Activated T-helper 17 cell treated with anti-CD3 and anti-CD28 coated beads, Interleukin-2, amount 50 U/mL, for 72 hours (primary cell): Measurements from ENCODE around the gene KHK. TPM values are rescaled to one million over a fixed set of nuclear protein-coding genes. Genes with fewer than 3 reads are reported as not detected.

ENCODE experiments used
- ATAC-seq: fragments of 150-1000 bp; cut with Tn5 transposase; replicated peaks from 2 replicates; pipeline ENCODE4 v1.10.0; 2021; ENCODE audit warnings: mild to moderate bottlenecking, moderate library complexity
- H3K27ac Mint-ChIP-seq: one replicate; pipeline ENCODE4 v1.8.0; 2022; ENCODE audit warnings: mixed read lengths
- H3K27me3 Mint-ChIP-seq: one replicate; pipeline ENCODE4 v1.8.0; 2022; ENCODE audit warnings: mixed read lengths
- H3K36me3 Mint-ChIP-seq: one replicate; pipeline ENCODE4 v1.8.0; 2022; ENCODE audit warnings: low read depth, mild to moderate bottlenecking, mixed read lengths
- H3K4me1 Mint-ChIP-seq: one replicate; pipeline ENCODE4 v1.8.0; 2022; ENCODE audit warnings: mixed read lengths
- H3K4me3 Mint-ChIP-seq: one replicate; pipeline ENCODE4 v1.8.0; 2022; ENCODE audit warnings: mild to moderate bottlenecking, mixed read lengths
- H3K9me3 Mint-ChIP-seq: one replicate; pipeline ENCODE4 v1.8.0; 2022; ENCODE audit warnings: mixed read lengths
- total RNA-seq, 2 donors: library from RNA; stranded (reverse); gene quantifications; one replicate each; pipeline ENCODE4 v1.2.3, GENCODE V29; 2022

The KHK gene
- total RNA-seq = 10 to 100 TPM in 1 of 2 donors, 1 to 10 TPM in 1; 5.9 to 10.5 TPM

DNA sequence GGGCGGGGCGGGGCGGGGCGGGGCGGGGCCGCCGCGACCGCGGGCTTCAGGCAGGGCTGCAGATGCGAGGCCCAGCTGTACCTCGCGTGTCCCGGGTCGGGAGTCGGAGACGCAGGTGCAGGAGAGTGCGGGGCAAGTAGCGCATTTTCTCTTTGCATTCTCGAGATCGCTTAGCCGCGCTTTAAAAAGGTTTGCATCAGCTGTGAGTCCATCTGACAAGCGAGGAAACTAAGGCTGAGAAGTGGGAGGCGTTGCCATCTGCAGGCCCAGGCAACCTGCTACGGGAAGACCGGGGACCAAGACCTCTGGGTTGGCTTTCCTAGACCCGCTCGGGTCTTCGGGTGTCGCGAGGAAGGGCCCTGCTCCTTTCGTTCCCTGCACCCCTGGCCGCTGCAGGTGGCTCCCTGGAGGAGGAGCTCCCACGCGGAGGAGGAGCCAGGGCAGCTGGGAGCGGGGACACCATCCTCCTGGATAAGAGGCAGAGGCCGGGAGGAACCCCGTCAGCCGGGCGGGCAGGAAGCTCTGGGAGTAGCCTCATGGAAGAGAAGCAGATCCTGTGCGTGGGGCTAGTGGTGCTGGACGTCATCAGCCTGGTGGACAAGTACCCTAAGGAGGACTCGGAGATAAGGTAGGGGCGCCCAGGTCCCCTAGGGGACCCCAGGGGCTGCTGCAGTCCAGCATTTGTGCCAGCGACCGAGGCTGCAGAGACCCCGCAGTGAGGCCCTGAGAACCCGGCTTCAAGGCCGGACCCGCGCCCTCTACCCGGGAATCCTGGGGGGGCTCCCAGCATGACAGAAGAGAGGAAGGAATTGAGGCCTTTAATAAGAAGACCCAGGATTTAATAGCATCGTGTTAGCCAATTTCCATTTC lies at the start of gene KHK:
KHK (plus strand) TSS at position 49 of the 870 bp plus-strand sequence; CDS start at position 537, 488 bp downstream.
- peak within 1 kb of the TSS; percentile 84 for H3K4me3 Mint-ChIP-seq
- no peaks in the 10 kb centered on the region for H3K36me3 Mint-ChIP-seq
- H3K27ac Mint-ChIP-seq = peak within 1 kb of the TSS; percentile 66
- no peaks in the 10 kb centered on the region for H3K27me3 Mint-ChIP-seq
- no peaks in the 10 kb centered on the region for H3K9me3 Mint-ChIP-seq
- no peaks in the 10 kb centered on the region for H3K4me1 Mint-ChIP-seq
- ATAC-seq = peak; percentile 14

DNA sequence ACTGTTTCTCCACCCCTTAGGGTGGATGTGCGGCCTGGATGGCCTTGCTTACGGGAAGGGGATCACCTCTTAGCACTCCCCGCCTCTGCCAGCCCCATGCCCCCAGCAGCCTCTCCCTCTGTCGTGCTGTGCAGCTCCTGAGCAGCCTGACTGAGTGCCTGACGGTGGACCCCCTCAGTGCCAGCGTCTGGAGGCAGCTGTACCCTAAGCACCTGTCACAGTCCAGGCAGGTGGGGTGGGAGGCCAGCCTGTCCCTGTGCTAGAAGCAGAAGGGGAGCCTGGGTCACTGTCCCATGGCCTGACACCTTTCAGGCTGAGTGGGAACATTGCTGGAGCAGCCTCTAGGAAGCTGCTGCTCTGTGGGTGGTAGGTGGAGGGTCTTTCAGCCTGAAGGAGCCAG lies 48.6 kb upstream of the KHK start:
- Mint-ChIP-seq H3K27ac (peak overlapping the region; percentile 36), H3K4me1 (peaks cover 18% of the 10 kb centered on the region), H3K4me3 (no peak overlapping the region), H3K9me3 (no peaks in the 10 kb centered on the region), H3K36me3 (peaks cover 98% of the 10 kb centered on the region), H3K27me3 (no peaks in the 10 kb centered on the region)
- ATAC-seq = no peak

DNA sequence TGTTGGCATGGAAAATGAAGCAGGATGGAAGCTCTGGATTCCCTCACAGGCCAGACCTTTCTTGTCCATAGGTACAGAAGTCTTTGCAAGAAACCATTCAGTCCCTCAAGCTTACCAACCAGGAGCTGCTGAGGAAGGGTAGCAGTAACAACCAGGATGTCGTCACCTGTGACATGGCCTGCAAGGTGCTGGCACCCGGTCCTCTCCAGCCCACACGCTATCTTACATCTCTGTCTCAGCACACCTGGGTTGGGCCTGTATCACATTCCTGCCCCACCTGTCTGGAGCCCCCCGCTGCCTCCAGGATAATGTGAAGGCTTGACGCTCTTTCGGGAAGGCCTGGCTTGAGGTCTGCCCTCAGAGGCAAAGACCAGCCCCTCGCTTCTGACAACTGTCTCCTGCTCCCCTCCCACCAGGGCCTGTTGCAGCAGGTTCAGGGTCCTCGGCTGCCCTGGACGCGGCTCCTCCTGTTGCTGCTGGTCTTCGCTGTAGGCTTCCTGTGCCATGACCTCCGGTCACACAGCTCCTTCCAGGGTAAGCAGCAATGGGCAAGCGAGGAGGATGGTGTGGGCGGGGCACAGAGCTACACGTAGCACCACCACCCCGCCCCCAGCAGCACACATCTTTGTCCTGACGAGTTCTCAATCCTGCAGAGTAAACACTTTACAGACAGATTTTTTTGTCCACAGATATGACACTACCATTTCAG lies 47.8 kb upstream of the KHK start:
- Mint-ChIP-seq H3K4me3 (no peak overlapping the region), H3K4me1 (peaks cover 14% of the 10 kb centered on the region), H3K36me3 (peaks cover 91% of the 10 kb centered on the region), H3K27ac (no peak overlapping the region), H3K9me3 (no peaks in the 10 kb centered on the region), H3K27me3 (no peaks in the 10 kb centered on the region)
- no peak for ATAC-seq

DNA sequence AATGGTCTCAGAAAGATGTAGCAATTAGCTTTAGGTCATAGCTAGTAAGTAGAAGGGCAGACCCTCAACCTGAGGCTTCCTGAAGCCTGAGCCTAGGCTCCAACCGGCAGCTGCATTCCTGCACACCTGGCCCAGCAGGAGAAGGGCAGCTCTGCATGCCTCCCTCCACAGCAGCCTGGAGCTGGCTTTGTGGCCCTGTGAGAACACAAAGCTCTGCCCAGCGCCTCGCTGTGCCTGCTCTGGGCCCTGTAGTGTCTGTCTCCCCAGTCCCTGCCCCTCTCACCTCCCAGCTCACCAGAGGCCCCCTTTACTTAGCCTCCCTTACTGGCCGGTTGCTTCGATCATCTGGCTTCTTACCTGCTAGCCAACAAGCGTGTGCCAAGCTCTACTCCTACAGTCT lies 47.1 kb upstream of the KHK start:
- Mint-ChIP-seq H3K27me3 (no peaks in the 10 kb centered on the region), H3K36me3 (peaks cover 85% of the 10 kb centered on the region), H3K4me3 (no peak overlapping the region), H3K9me3 (no peaks in the 10 kb centered on the region), H3K27ac (no peak overlapping the region), H3K4me1 (peaks cover 8% of the 10 kb centered on the region)
- no peak for ATAC-seq

DNA sequence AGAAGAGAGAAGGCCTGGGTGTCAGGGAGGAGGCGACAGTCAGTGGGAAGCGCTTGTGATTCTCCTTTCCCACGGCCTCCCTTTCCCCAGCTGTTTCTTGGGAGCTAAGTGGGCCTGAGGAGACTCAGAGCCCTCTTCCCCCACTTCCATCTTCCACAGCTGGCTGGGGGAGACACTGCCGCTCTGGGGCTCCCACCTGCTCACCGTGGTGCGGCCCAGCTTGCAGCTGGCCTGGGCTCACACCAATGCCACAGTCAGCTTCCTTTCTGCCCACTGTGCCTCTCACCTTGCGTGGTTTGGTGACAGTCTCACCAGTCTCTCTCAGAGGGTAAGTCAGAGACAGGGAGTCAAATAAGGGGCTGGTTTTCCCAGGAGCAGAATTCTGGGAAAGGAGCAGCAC lies 46.7 kb upstream of the KHK start:
- peaks cover 80% of the 10 kb centered on the region for H3K36me3 Mint-ChIP-seq
- H3K27me3 Mint-ChIP-seq = no peaks in the 10 kb centered on the region
- no peak overlapping the region for H3K4me3 Mint-ChIP-seq
- no peak overlapping the region for H3K27ac Mint-ChIP-seq
- H3K9me3 Mint-ChIP-seq = no peaks in the 10 kb centered on the region
- ATAC-seq = no peak
- H3K4me1 Mint-ChIP-seq = peaks cover 7% of the 10 kb centered on the region

DNA sequence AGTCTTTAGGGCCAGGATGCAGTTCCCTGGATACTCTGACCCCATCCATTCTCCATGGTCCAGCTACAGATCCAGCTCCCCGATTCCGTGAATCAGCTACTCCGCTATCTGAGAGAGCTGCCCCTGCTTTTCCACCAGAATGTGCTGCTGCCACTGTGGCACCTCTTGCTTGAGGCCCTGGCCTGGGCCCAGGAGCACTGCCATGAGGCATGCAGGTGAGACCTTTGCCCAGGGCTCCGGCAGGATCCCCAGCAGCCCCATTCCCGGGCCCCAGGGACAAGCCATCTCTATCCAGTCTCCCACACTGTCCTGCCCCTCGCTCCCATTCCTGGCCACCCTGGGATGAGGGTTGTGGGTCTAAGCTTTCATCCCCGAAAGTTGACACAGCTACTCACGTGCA lies 46.3 kb upstream of the KHK start:
- Mint-ChIP-seq H3K27ac (no peak overlapping the region), H3K36me3 (peaks cover 76% of the 10 kb centered on the region), H3K4me1 (peaks cover 4% of the 10 kb centered on the region), H3K4me3 (no peak overlapping the region), H3K9me3 (no peaks in the 10 kb centered on the region), H3K27me3 (no peaks in the 10 kb centered on the region)
- ATAC-seq = no peak

DNA sequence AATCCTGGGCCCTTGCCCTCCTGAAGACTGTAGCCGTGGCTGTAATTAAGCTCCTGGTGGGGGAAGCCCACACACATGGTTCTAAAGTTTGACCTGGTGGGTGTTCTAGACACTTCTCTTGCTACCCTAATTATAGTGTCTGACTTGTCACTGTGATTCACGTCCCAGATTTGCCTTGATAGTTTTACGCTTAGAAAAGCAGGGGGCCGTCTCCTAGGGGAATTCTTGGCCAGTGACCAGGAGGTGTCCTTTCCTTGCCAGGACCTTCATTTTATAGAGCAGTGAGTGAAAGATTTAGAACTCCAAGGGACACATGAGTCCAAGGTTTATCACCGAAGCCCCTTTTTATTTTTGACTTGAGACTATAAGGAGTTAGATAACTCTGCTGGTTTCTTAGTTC lies 44.8 kb upstream of the KHK start:
- H3K27ac Mint-ChIP-seq = peak overlapping the region; percentile 80
- H3K36me3 Mint-ChIP-seq = peaks cover 62% of the 10 kb centered on the region
- H3K9me3 Mint-ChIP-seq = no peaks in the 10 kb centered on the region
- no peak for ATAC-seq
- H3K27me3 Mint-ChIP-seq = no peaks in the 10 kb centered on the region
- H3K4me3 Mint-ChIP-seq = no peak overlapping the region
- peaks cover 4% of the 10 kb centered on the region for H3K4me1 Mint-ChIP-seq

DNA sequence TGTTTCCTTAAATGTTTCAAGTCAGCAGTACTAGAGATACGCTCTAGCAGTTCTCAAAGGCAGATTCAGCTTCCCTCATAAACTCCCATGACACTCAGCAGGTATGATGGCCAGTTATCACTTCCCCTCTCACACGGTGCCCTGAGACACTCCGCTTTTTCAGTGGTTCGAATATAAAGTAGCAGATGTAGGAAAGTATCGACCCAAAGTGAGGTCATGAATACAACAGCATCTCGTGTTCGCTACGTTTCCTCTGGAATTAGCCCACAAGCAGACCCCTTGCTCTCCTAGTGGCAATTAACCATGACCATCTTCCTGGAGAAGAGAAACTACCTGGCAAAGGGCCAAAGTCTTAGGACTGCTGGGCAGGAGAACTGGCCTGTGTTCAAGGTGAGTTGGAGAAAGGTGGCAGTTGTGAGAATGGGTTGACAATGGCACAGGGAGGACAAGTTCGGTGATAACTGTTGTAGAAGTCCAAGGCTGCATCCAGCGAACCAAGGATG lies 44.4 kb upstream of the KHK start:
- Mint-ChIP-seq H3K4me1 (peaks cover 4% of the 10 kb centered on the region), H3K27me3 (no peaks in the 10 kb centered on the region), H3K27ac (no peak overlapping the region), H3K36me3 (peaks cover 57% of the 10 kb centered on the region), H3K4me3 (no peak overlapping the region), H3K9me3 (no peaks in the 10 kb centered on the region)
- no peak for ATAC-seq

DNA sequence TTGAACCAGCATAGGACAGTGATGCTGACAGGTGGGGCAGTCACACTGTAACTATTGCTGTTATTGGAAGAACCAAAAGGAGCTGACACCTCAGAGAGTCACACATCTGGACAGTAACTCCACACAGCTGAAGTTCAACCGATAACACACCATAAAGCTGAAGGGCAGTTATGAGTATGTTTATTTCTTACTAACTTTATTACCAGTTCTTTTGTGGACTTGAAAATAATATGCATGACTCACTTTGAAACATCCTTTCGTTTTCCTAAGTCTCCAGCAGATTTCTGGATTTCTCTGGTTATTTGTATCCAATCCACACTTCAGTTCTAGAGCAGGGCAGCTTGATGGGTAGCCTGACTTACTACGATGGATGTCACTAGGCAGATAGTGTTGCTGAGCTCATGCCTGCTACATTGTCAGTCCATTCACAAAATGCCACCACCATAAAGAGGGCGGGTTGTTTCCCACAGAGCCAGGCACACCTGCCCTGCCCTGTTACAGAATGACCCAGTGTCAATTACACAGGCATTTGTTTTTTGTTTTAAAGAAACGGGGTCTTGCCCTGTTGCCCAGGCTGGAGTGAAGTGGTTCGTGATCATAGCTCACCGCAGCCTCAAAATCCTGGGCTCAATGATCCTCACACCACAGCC lies 43.5 kb upstream of the KHK start:
- no peak overlapping the region for H3K4me3 Mint-ChIP-seq
- H3K4me1 Mint-ChIP-seq = peaks cover 4% of the 10 kb centered on the region
- H3K36me3 Mint-ChIP-seq = peaks cover 48% of the 10 kb centered on the region
- peak; percentile 21 for ATAC-seq
- H3K27ac Mint-ChIP-seq = no peak overlapping the region
- no peaks in the 10 kb centered on the region for H3K9me3 Mint-ChIP-seq
- H3K27me3 Mint-ChIP-seq = no peaks in the 10 kb centered on the region

DNA sequence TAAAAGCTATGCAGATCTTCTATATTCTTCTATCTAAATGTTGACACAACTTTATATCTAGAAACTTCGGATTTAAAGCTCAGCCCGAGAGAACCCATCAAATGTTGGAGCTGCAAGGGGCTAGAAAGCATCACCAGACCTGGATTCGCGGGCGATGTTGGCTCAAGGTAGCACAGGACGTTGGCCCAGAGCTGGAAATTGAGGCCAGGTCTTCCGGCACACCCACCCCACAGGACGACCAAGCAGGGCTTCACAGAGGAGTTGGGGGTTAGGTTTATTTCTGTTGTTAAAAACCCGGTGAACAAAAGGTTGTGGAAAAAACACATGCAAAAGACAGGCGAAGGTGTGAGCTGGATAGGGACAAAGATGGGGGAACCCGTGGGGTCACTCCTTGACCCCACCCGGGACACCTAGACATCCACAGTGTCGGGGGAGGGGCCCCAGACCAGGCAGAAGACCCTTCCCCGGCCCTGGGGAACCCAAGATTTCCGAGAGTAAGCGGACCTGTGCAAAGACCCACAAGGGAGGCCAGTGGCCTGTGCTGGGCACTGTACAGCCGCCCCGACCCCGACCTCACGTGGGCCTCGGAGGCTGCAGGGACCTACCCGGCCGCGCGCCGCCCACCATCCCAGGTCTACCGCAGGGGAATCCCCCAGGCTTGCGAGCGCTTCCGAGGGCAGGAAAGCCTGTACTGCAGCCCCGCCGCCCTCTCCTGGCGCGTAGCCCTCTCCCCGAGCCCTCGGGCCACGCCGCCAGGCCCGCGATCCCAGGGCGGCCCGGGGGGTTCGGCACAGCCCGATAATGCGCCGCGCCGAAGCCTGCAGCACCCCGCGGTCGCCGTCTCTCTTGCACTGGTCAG lies 36.9 kb upstream of the KHK start:
- peak overlapping the region; percentile 100 for H3K27ac Mint-ChIP-seq
- peaks cover 19% of the 10 kb centered on the region for H3K36me3 Mint-ChIP-seq
- peaks cover 8% of the 10 kb centered on the region for H3K9me3 Mint-ChIP-seq
- ATAC-seq = peak; percentile 38
- peaks cover 18% of the 10 kb centered on the region for H3K4me1 Mint-ChIP-seq
- peaks cover 6% of the 10 kb centered on the region for H3K27me3 Mint-ChIP-seq
- peak overlapping the region; percentile 94 for H3K4me3 Mint-ChIP-seq

DNA sequence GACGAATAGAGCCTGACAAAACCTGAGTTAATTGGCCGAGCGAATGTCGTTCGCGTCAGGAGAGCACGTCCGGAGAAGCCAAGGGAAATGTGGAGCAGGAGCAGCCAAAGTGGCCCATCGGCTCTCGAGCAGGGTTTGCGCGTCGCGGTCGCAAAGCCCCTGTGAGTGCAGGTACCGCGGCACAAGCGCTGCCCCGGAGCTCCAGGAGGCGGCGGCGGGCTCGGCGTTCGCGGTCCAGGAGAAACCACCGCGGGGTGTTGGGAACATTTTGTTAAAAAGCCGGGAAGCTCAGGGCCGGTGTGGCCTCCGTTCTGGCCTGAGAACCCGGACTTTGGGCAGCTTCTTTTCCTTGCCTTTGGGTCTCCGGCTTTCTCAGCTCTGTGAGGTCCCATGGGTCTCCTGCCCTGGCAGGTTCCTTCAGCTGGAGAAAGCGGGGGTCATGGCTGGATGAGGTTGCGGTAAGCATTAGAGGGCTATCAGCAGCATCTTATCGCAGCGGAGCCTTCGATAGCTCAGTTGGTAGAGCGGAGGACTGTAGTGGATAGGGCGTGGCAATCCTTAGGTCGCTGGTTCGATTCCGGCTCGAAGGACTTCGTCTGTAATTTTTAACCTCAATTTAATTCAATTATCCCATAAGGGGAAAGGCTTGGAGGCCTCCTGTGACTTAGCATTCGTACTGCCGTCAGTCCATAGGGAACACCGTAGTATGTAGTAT lies 36.1 kb upstream of the KHK start:
- Mint-ChIP-seq H3K27ac (peak overlapping the region; percentile 100), H3K27me3 (peaks cover 6% of the 10 kb centered on the region), H3K4me1 (peaks cover 18% of the 10 kb centered on the region), H3K36me3 (peaks cover 26% of the 10 kb centered on the region), H3K9me3 (peaks cover 8% of the 10 kb centered on the region), H3K4me3 (peak overlapping the region; percentile 94)
- ATAC-seq = peak; percentile 73

DNA sequence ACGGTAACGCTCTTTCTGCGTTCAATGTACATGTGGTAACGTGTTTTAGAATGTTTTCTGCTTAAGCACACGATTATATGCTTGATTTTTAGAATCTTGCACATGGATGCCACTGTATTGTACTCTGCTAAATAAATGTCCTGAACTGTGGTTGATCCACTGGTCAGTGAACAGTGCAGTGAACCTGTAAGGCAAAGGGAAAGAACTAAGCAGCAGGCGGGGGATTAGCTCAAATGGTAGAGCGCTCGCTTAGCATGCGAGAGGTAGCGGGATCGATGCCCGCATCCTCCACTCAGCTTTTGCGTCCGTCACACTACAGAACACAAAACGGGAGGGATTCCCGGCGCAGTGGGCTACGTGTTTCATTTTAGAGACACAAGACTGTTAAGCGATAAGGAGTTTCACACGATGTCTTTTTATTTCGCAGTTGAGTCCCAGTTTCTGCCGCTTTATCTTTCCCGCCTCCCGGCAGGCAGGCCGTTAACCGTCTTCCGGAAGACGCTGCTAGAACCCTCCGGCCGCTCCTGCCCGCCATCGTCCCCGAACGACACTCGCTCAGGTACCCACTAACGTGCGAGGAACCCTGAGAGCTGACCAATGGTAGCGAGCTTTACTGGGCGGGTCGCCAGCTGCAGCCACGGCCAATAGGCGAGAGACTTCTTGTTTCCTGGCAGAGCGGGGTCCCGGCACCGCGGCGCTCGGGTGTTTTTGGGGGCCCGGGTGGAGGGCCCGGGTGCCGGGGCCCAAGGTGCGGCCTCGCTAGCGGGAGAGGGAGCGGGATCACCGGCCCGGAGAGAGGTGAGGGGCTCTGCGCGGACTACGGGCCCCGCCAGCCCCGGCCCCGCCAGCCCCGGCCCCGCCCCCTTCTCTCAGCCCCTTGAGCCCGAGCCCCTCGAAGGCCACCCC lies 35.3 kb upstream of the KHK start, which contains the start of gene AGBL5:
AGBL5 (plus strand) TSS at position 673 of the 906 bp plus-strand sequence. CDS start 1,291 bp downstream, outside the sequence.
- Mint-ChIP-seq H3K4me1 (peaks cover 18% of the 10 kb centered on the region), H3K4me3 (peak within 1 kb of the TSS; percentile 94), H3K9me3 (peaks cover 8% of the 10 kb centered on the region), H3K36me3 (peaks cover 34% of the 10 kb centered on the region), H3K27me3 (peaks cover 6% of the 10 kb centered on the region), H3K27ac (peak within 1 kb of the TSS; percentile 100)
- ATAC-seq = peak; percentile 82
